Endothelial cell of umbilical vein (primary cell): Measurements from ENCODE around the gene TMPRSS4. TPM values are rescaled to one million over a fixed set of nuclear protein-coding genes. Genes with fewer than 3 reads are reported as not detected.

ENCODE experiments used
- BruUV-seq: library from RNA; stranded (reverse); fragments of 400-500 nt; replicated peaks from 2 replicates; lab custom pipeline; 2021; lab: Mats Ljungman, UMichigan
- CTCF ChIA-PET: fragments of 300-600, 350-600 bp; sonication (Branson Sonifier 250); formaldehyde crosslinking; loops from one replicate; lab custom pipeline; 2021; ENCODE audit warnings: antibody characterized with exemption, inconsistent platforms; lab: Charles Lee
- POLR2A ChIA-PET: fragments of 300-600, 350-600 bp; sonication (Branson Sonifier 250); formaldehyde crosslinking; loops from one replicate; lab custom pipeline; 2021; ENCODE audit warnings: antibody characterized with exemption, inconsistent platforms; lab: Charles Lee
- DNase-seq: peaks from one replicate; pipeline ENCODE4 v3.0.0-alpha.2; 2011; ENCODE audit warnings: low read depth, low spot score
- FAIRE-seq: peaks from 2 replicates; lab custom pipeline; 2011; peaks lifted over from hg19 to GRCh38; lab: Jason Lieb, UNC
- H2AFZ ChIP-seq: 2 replicates; pipeline ENCODE4 v1.6.0; 2012; ENCODE audit warnings: low read depth, low read length, control low read depth, inconsistent platforms
- H3K27ac ChIP-seq: 2 replicates; pipeline ENCODE4 v1.5.1; 2011; ENCODE audit warnings: low read depth, mild to moderate bottlenecking, control low read depth, low read length, moderate library complexity; ENCODE audit not compliant: insufficient read depth
- H3K27me3 ChIP-seq, 2 experiments: 2 replicates each; pipeline versions ENCODE4 v1.6.0 to v1.6.1; 2011; ENCODE audit warnings: low read length in 2 of 2, mixed read lengths in 1 of 2; ENCODE audit not compliant: control insufficient read depth in 2 of 2, insufficient read depth in 2 of 2
- H3K36me3 ChIP-seq, 2 experiments: 2 replicates in 1 of 2; 3 replicates in 1 of 2; pipeline ENCODE4 v1.5.1; 2011; ENCODE audit warnings: low read length in 2 of 2, mild to moderate bottlenecking in 1 of 2, moderate library complexity in 1 of 2; ENCODE audit not compliant: control insufficient read depth in 2 of 2, insufficient read depth in 2 of 2; ENCODE audit errors: extremely low read depth in 1 of 2
- H3K4me1 ChIP-seq: 3 replicates; pipeline ENCODE4 v1.5.1; 2011; ENCODE audit warnings: mild to moderate bottlenecking, low read length; ENCODE audit not compliant: control insufficient read depth, insufficient read depth; ENCODE audit errors: extremely low read depth
- H3K4me2 ChIP-seq: 2 replicates; pipeline ENCODE4 v1.6.1; 2011; ENCODE audit warnings: low read length, control low read depth, mixed read lengths; ENCODE audit not compliant: insufficient read depth
- H3K4me3 ChIP-seq, 3 experiments: fragments of 200-600 bp in 1 of 3; sonication (generic), shearing (Covaris generic) in 1 of 3; replicated peaks in 1 of 3; 2 replicates each; pipeline ENCODE4 v1.5.1; 2011 to 2016; ENCODE audit warnings: control low read depth in 3 of 3, low read length in 3 of 3, mild to moderate bottlenecking in 2 of 3, inconsistent platforms in 1 of 3, low read depth in 1 of 3, moderate library complexity in 1 of 3; ENCODE audit not compliant: insufficient read depth in 1 of 3
- H3K79me2 ChIP-seq: 2 replicates; pipeline ENCODE4 v1.6.0; 2012; ENCODE audit warnings: low read length, inconsistent platforms; ENCODE audit not compliant: control insufficient read depth, insufficient read depth
- H3K9ac ChIP-seq: replicated peaks from 2 replicates; pipeline ENCODE3; 2011; ENCODE audit warnings: low read length, control low read depth; ENCODE audit not compliant: insufficient read depth; ENCODE audit errors: extremely low read depth
- H3K9me1 ChIP-seq: replicated peaks from 3 replicates; pipeline ENCODE4 v1.6.0; 2011; ENCODE audit warnings: mild to moderate bottlenecking, low read length; ENCODE audit not compliant: control insufficient read depth, insufficient read depth; ENCODE audit errors: extremely low read depth
- H3K9me3 ChIP-seq: replicated peaks from 2 replicates; pipeline ENCODE4 v1.5.1; 2012; ENCODE audit warnings: low read length, inconsistent platforms; ENCODE audit not compliant: control insufficient read depth, insufficient read depth
- H4K20me1 ChIP-seq: replicated peaks from 2 replicates; pipeline ENCODE3; 2011; ENCODE audit warnings: mild to moderate bottlenecking, low read length; ENCODE audit not compliant: control insufficient read depth, insufficient read depth; ENCODE audit errors: extremely low read depth
- CTCF ChIP-seq, 2 donors: IDR thresholded peaks; 1 replicate in 1 of 2; 2 replicates in 1 of 2; pipeline ENCODE4 v1.5.1; 2011; ENCODE audit warnings: low read length in 2 of 2, mild to moderate bottlenecking in 2 of 2, moderate library complexity in 2 of 2, control low read depth in 1 of 2, inconsistent platforms in 1 of 2, low read depth in 1 of 2; ENCODE audit not compliant: insufficient read depth in 1 of 2; ENCODE audit errors: extremely low read depth in 1 of 2
- EZH2 ChIP-seq: IDR thresholded peaks from 2 replicates; pipeline ENCODE4 v1.6.1; 2012; ENCODE audit warnings: borderline replicate concordance, low read depth, mild to moderate bottlenecking, moderate library complexity, low read length, inconsistent platforms; ENCODE audit not compliant: severe bottlenecking
- FOS ChIP-seq: IDR thresholded peaks from 2 replicates; pipeline ENCODE4 v1.6.1; 2011; ENCODE audit warnings: mild to moderate bottlenecking, low read length, moderate library complexity, borderline replicate concordance; ENCODE audit not compliant: insufficient read depth
- GATA2 ChIP-seq: IDR thresholded peaks from 2 replicates; pipeline ENCODE4 v1.7.0; 2011; ENCODE audit warnings: low read depth, mild to moderate bottlenecking, moderate library complexity, mixed read lengths, low read length; ENCODE audit not compliant: insufficient read length, insufficient read depth
- JUN ChIP-seq: IDR thresholded peaks from 2 replicates; pipeline ENCODE4 v1.6.1; 2011; ENCODE audit warnings: borderline replicate concordance, low read depth; ENCODE audit not compliant: insufficient read length, insufficient read depth
- MAX ChIP-seq: IDR thresholded peaks from 2 replicates; pipeline ENCODE4 v1.6.1; 2011; ENCODE audit not compliant: insufficient read depth, insufficient read length
- MYC ChIP-seq: IDR thresholded peaks from one replicate; pipeline ENCODE4 v1.6.1; 2011; ENCODE audit warnings: mild to moderate bottlenecking, low read depth, low read length
- POLR2A ChIP-seq: IDR thresholded peaks from 2 replicates; pipeline ENCODE4 v1.6.1; 2012; ENCODE audit warnings: low read depth, mild to moderate bottlenecking, control low read depth, low read length
- POLR2AphosphoS5 ChIP-seq: IDR thresholded peaks from 2 replicates; pipeline ENCODE4 v1.6.1; 2012; ENCODE audit warnings: low read depth, mild to moderate bottlenecking, control low read depth, low read length, moderate library complexity; ENCODE audit not compliant: insufficient read depth
- dilution Hi-C: fragments of 300-500 bp; cut with MboI; formaldehyde crosslinking; loops from one replicate; pipeline ENCODE4 v1.15.0; 2019; ENCODE audit warnings: low sequenced_read_pairs; ENCODE audit not compliant: extremely low pct_ligation_motif_present
- intact Hi-C: fragments of 100-400 bp; cut with micrococcal nuclease; formaldehyde crosslinking; loops from one replicate; pipeline ENCODE4 v1.10.0; 2022
- polyA plus RNA-seq, 4 experiments: library from polyadenylated mRNA; depleted of rRNA in 3 of 4; stranded (reverse) in 3 of 4; unstranded in 1 of 4; fragments of >200 nt; gene quantifications; 2 replicates each; pipeline versions ENCODE4 v1.2.1 to v1.2.3, GENCODE V29; 2011 to 2012; ENCODE audit warnings: missing spikeins in 1 of 4
- total RNA-seq: library from RNA; stranded (reverse); gene quantifications from 2 replicates; pipeline ENCODE4 v1.2.3, GENCODE V29; 2021

TMPRSS4 gene
- total and polyA plus RNA-seq, 2 donors (not counting 3 experiments of a cell fraction or from before 2014, with no cell fraction given) = not detected

GRCh38 chr11:118064956-118065355, 11.9 kb upstream of the TMPRSS4 start:
- no peak for FAIRE-seq
- Histone ChIP-seq H3K9me1 (no peaks in the 10 kb centered on the region), H2AFZ (no peak overlapping the region), H3K4me2 (no peak overlapping the region), H3K79me2 (no peaks in the 10 kb centered on the region), H3K9me3 (no peaks in the 10 kb centered on the region), H4K20me1 (no peaks in the 10 kb centered on the region), H3K4me3 (no peak overlapping the region), H3K4me1 (no peaks in the 10 kb centered on the region), H3K27me3 (no peaks in the 10 kb centered on the region), H3K36me3 (no peaks in the 10 kb centered on the region), H3K9ac (no peak overlapping the region), H3K27ac (no peak overlapping the region)
- POLR2A ChIA-PET = no interaction called here
- BruUV-seq = no TSS peak
- CTCF ChIA-PET = no interaction called here
- intact Hi-C loops (loop anchor here (10.0 kb wide), 1 partner anchor 60 kb away; no protein-coding TSS in a partner anchor), dilution Hi-C loops (no loop called here)
- no peak for DNase-seq
- TF ChIP-seq MYC = no peak
- no peak for TF ChIP-seq CTCF (IDR thresholded peaks at IDR 0.05; ENCODE audit: extremely low read depth in 1 of 2, insufficient read depth in 1 of 2, low read depth in 1 of 2, low read length in 2 of 2)
- TF ChIP-seq JUN = no peak
- TF ChIP-seq POLR2AphosphoS5 = no peak
- TF ChIP-seq GATA2 = no peak
- no peak for TF ChIP-seq POLR2A
- no peak for TF ChIP-seq FOS
- no peak for TF ChIP-seq MAX
- no peak for TF ChIP-seq EZH2
